Adipocyte (in vitro differentiated cells): Measurements from ENCODE around the gene SLIRP.

Experiments
- DNase-seq: peaks from one replicate; pipeline ENCODE4 v3.0.0-alpha.2; 2015; ENCODE audit warnings: low read depth
- H3K27me3 ChIP-seq: replicated peaks from 2 replicates; pipeline ENCODE4 v1.7.0; 2013; ENCODE audit warnings: mild to moderate bottlenecking, low read length, moderate library complexity; ENCODE audit not compliant: control insufficient read depth, insufficient read depth
- H3K36me3 ChIP-seq: 2 replicates; pipeline ENCODE4 v1.7.0; 2013; ENCODE audit warnings: low read length, mild to moderate bottlenecking, moderate library complexity; ENCODE audit not compliant: control insufficient read depth, insufficient read depth, severe bottlenecking
- H3K4me1 ChIP-seq: 2 replicates; pipeline ENCODE4 v1.7.0; 2013; ENCODE audit warnings: mild to moderate bottlenecking, low read length, moderate library complexity; ENCODE audit not compliant: control insufficient read depth, insufficient read depth
- H3K4me3 ChIP-seq: 2 replicates; pipeline ENCODE4 v1.7.0; 2013; ENCODE audit warnings: mild to moderate bottlenecking, low read length, moderate library complexity
- H3K9ac ChIP-seq: 2 replicates; pipeline ENCODE4 v1.7.0; 2013; ENCODE audit warnings: mild to moderate bottlenecking, low read length, moderate library complexity
- H3K9me3 ChIP-seq: 2 replicates; pipeline ENCODE4 v1.7.0; 2013; ENCODE audit warnings: mild to moderate bottlenecking, low read length, moderate library complexity; ENCODE audit not compliant: control insufficient read depth

SLIRP gene

GRCh38 chr14:77707355-77707723 is 564 bp upstream of the SLIRP start:
- Histone ChIP-seq H3K9ac (peak overlapping the region; percentile 90), H3K36me3 (peaks cover 36% of the 10 kb centered on the region), H3K4me1 (peaks cover 30% of the 10 kb centered on the region), H3K27me3 (no peaks in the 10 kb centered on the region), H3K4me3 (peak overlapping the region; percentile 100), H3K9me3 (no peaks in the 10 kb centered on the region)
- peak; percentile 72 for DNase-seq

- Histone ChIP-seq H3K9me3 (no peaks in the 10 kb centered on the region), H3K36me3 (peaks cover 34% of the 10 kb centered on the region), H3K4me3 (peak overlapping the region; percentile 100), H3K4me1 (peaks cover 30% of the 10 kb centered on the region), H3K27me3 (no peaks in the 10 kb centered on the region), H3K9ac (peak overlapping the region; percentile 90)
- no peak for DNase-seq
Observed at GRCh38 chr14:77708749-77709148, 846 bp downstream of the SLIRP start.

GRCh38 chr14:77709412-77709811 is 1.5 kb downstream of the SLIRP start:
- no peak for DNase-seq
- H3K36me3 ChIP-seq, result peaks cover 34% of the 10 kb centered on the region
- peak overlapping the region; percentile 100 for H3K4me3 ChIP-seq
- H3K9me3 ChIP-seq, result no peaks in the 10 kb centered on the region
- H3K9ac ChIP-seq, result no peak overlapping the region
- peaks cover 30% of the 10 kb centered on the region for H3K4me1 ChIP-seq
- H3K27me3 ChIP-seq, result no peaks in the 10 kb centered on the region

GRCh38 chr14:77710364-77710763 is 2.5 kb downstream of the SLIRP start:
- Histone ChIP-seq H3K27me3 (no peaks in the 10 kb centered on the region), H3K9ac (no peak overlapping the region), H3K4me1 (peaks cover 30% of the 10 kb centered on the region), H3K4me3 (no peak overlapping the region), H3K9me3 (no peaks in the 10 kb centered on the region), H3K36me3 (peaks cover 43% of the 10 kb centered on the region)
- DNase-seq, result no peak

- H3K36me3 ChIP-seq, result peaks cover 89% of the 10 kb centered on the region
- H3K9ac ChIP-seq, result no peak overlapping the region
Observed at GRCh38 chr14:77714926-77715325, 7.0 kb downstream of the SLIRP start.

GRCh38 chr14:77717608-77718305 is 9.9 kb downstream of the SLIRP start:
- Histone ChIP-seq H3K9me3 (no peaks in the 10 kb centered on the region), H3K27me3 (no peaks in the 10 kb centered on the region), H3K9ac (no peak overlapping the region), H3K36me3 (peaks cover 95% of the 10 kb centered on the region), H3K4me1 (peaks cover 9% of the 10 kb centered on the region), H3K4me3 (no peak overlapping the region)
- no peak for DNase-seq

More at GRCh38 chr14:77714926-77715325, 7.0 kb downstream of the SLIRP start:
- Histone ChIP-seq H3K4me1 (peaks cover 16% of the 10 kb centered on the region), H3K4me3 (no peak overlapping the region), H3K27me3 (no peaks in the 10 kb centered on the region), H3K9me3 (no peaks in the 10 kb centered on the region)
- no peak for DNase-seq

GRCh38 chr14:77721437-77721836 is 13.5 kb downstream of the SLIRP start:
- no peaks in the 10 kb centered on the region for H3K9me3 ChIP-seq
- peaks cover 99% of the 10 kb centered on the region for H3K36me3 ChIP-seq
- no peak overlapping the region for H3K9ac ChIP-seq
- H3K27me3 ChIP-seq, result no peaks in the 10 kb centered on the region
- peaks cover 9% of the 10 kb centered on the region for H3K4me1 ChIP-seq
- DNase-seq, result no peak
- no peak overlapping the region for H3K4me3 ChIP-seq

GRCh38 chr14:77722301-77722700 is 14.4 kb downstream of the SLIRP start:
- no peaks in the 10 kb centered on the region for H3K27me3 ChIP-seq
- H3K9me3 ChIP-seq, result no peaks in the 10 kb centered on the region
- H3K4me3 ChIP-seq, result no peak overlapping the region
- peaks cover 7% of the 10 kb centered on the region for H3K4me1 ChIP-seq
- H3K36me3 ChIP-seq, result peaks cover 99% of the 10 kb centered on the region
- H3K9ac ChIP-seq, result no peak overlapping the region
- no peak for DNase-seq

- Histone ChIP-seq H3K9me3 (no peaks in the 10 kb centered on the region), H3K9ac (no peak overlapping the region), H3K4me1 (no peaks in the 10 kb centered on the region), H3K27me3 (no peaks in the 10 kb centered on the region), H3K36me3 (peaks cover 98% of the 10 kb centered on the region), H3K4me3 (no peak overlapping the region)
- no peak for DNase-seq
Observed at GRCh38 chr14:77730976-77731497, 23.1 kb downstream of the SLIRP start.

GRCh38 chr14:77738559-77739250 is 30.8 kb downstream of the SLIRP start:
- Histone ChIP-seq H3K9me3 (no peaks in the 10 kb centered on the region), H3K4me1 (peaks cover 13% of the 10 kb centered on the region), H3K9ac (no peak overlapping the region), H3K36me3 (peaks cover 57% of the 10 kb centered on the region), H3K27me3 (no peaks in the 10 kb centered on the region), H3K4me3 (no peak overlapping the region)
- no peak for DNase-seq

GRCh38 chr14:77741438-77741837 is 33.5 kb downstream of the SLIRP start:
- Histone ChIP-seq H3K4me1 (peaks cover 19% of the 10 kb centered on the region), H3K36me3 (peaks cover 45% of the 10 kb centered on the region), H3K27me3 (no peaks in the 10 kb centered on the region), H3K9me3 (no peaks in the 10 kb centered on the region), H3K9ac (no peak overlapping the region), H3K4me3 (no peak overlapping the region)
- DNase-seq, result no peak
